ENCODE measurements around the gene AAK1. TPM values are rescaled to one million over a fixed set of nuclear protein-coding genes. Genes with fewer than 3 reads are reported as not detected.
"Not testable (repeated sequence)": the region's sequence is repeated elsewhere in the genome, so short reads cannot be mapped to it uniquely, and the experiment has no call there.

AAK1 gene
- total RNA-seq, 2 donors from 2014 or later: 70.7 to 77.3 TPM

GRCh38 chr2:69680001-69680675 is 36.6 kb upstream of the AAK1 start:
- 97% methylated on average over 1 of the region's 1 CpG for WGBS

GRCh38 chr2:69677914-69678313 is 34.4 kb upstream of the AAK1 start:
- intact Hi-C loops (cut with DNase I): no loop called here
- Histone ChIP-seq H3K36me3 (no peaks in the 10 kb centered on the region), H3K27ac (no peak overlapping the region), H3K4me3 (no peak overlapping the region), H3K9me3 (no peaks in the 10 kb centered on the region), H3K4me1 (replicated peaks) (no peaks in the 10 kb centered on the region), H3K27me3 (replicated peaks; ENCODE audit: insufficient read depth) (no peaks in the 10 kb centered on the region)
- TF ChIP-seq POLR2AphosphoS5 (IDR thresholded peaks at IDR 0.05): no peak
- no peak for TF ChIP-seq POLR2A (IDR thresholded peaks at IDR 0.05)
- no peak for TF ChIP-seq CTCF (IDR thresholded peaks at IDR 0.05)
- DNase-seq (ENCODE audit: low spot score): no peak
- WGBS: 83% methylated on average over 5 of the region's 5 CpGs

More at GRCh38 chr2:69680001-69680675, 36.6 kb upstream of the AAK1 start:
- intact Hi-C loops (cut with DNase I): no loop called here
- no peak for DNase-seq (ENCODE audit: low spot score)
- no peaks in the 10 kb centered on the region for H3K36me3 ChIP-seq
- H3K4me3 ChIP-seq: no peak overlapping the region
- TF ChIP-seq CTCF (IDR thresholded peaks at IDR 0.05) (no peak), POLR2A (IDR thresholded peaks at IDR 0.05) (no peak), POLR2AphosphoS5 (IDR thresholded peaks at IDR 0.05) (no peak)
- no peaks in the 10 kb centered on the region for H3K27me3 ChIP-seq (replicated peaks; ENCODE audit: insufficient read depth)
- peaks cover 4% of the 10 kb centered on the region for H3K4me1 ChIP-seq (replicated peaks)
- no peaks in the 10 kb centered on the region for H3K9me3 ChIP-seq
- H3K27ac ChIP-seq: no peak overlapping the region

- Histone ChIP-seq H3K27ac (no peak overlapping the region), H3K36me3 (no peaks in the 10 kb centered on the region), H3K27me3 (replicated peaks; ENCODE audit: insufficient read depth) (no peaks in the 10 kb centered on the region), H3K4me3 (no peak overlapping the region), H3K4me1 (replicated peaks) (no peaks in the 10 kb centered on the region), H3K9me3 (no peaks in the 10 kb centered on the region)
- no peak for DNase-seq (ENCODE audit: low spot score)
- 96% methylated on average over 1 of the region's 1 CpG for WGBS
- TF ChIP-seq POLR2AphosphoS5 (IDR thresholded peaks at IDR 0.05): no peak
- no peak for TF ChIP-seq POLR2A (IDR thresholded peaks at IDR 0.05)
- no peak for TF ChIP-seq CTCF (IDR thresholded peaks at IDR 0.05)
- intact Hi-C loops (cut with DNase I): no loop called here
These were observed 32.6 kb upstream of the AAK1 start for GRCh38 chr2:69676146-69676545.

- WGBS: 32% methylated on average over 2 of the region's 2 CpGs
- H3K27me3 ChIP-seq (replicated peaks; ENCODE audit: insufficient read depth): no peaks in the 10 kb centered on the region
- peak overlapping the region; percentile 79 to 80 for H3K27ac ChIP-seq
- H3K36me3 ChIP-seq: no peaks in the 10 kb centered on the region
- peak overlapping the region in 1 of 2 donors; percentile 5 for H3K4me3 ChIP-seq
- no peaks in the 10 kb centered on the region for H3K4me1 ChIP-seq (replicated peaks)
- DNase-seq (ENCODE audit: low spot score): peak; percentile 72
- TF ChIP-seq POLR2AphosphoS5 (IDR thresholded peaks at IDR 0.05) (peak; percentile 93), CTCF (IDR thresholded peaks at IDR 0.05) (no peak), POLR2A (IDR thresholded peaks at IDR 0.05) (no peak)
- no peaks in the 10 kb centered on the region for H3K9me3 ChIP-seq
- intact Hi-C loops (cut with DNase I): no loop called here
These were observed 30.8 kb upstream of the AAK1 start for GRCh38 chr2:69674316-69674670.

GRCh38 chr2:69673098-69673497 is 29.6 kb upstream of the AAK1 start:
- peak overlapping the region; percentile 79 to 80 for H3K27ac ChIP-seq
- H3K4me1 ChIP-seq (replicated peaks); intact Hi-C loops (cut with DNase I); H3K27me3 ChIP-seq (replicated peaks; ENCODE audit: insufficient read depth); DNase-seq (ENCODE audit: low spot score); H3K4me3 ChIP-seq; H3K36me3 ChIP-seq; H3K9me3 ChIP-seq: not testable (repeated sequence)
- 94% methylated on average over 3 of the region's 3 CpGs for WGBS

Measured in prostate gland (tissue), 2 donors.